AG09319 (cell line): ENCODE data around the gene LAMA2.

Experiments
- DNase-seq: peaks from one replicate; pipeline ENCODE4 v3.0.0-alpha.2; 2010; ENCODE audit warnings: low read depth; ENCODE audit errors: extremely low read depth
- TF ChIP-seq, protein P1 (sequence below): IDR thresholded peaks from 2 replicates; pipeline ENCODE4 v1.5.1; 2011; ENCODE audit warnings: low read depth, mild to moderate bottlenecking, inconsistent platforms, low read length, moderate library complexity

LAMA2 gene

DNA sequence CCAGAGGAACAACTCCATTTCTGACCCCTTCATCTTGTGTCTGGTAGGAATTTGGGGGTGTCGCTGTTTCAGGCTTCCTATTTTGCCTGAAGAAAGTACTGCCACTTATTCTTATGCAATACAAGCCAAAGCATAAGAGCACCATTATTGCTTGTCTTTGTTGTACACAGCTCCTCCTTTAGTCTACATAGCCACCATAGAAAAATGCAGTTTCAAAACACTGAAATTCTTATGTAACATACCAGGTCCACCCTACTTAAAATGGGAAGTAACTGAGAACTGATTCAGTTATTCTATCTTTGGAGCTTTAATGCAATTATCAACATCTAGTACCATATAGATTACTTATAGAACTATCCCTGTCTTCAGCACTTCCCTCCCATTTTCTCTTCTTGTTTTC lies 571.5 kb downstream of the LAMA2 start:
- DNase-seq = no peak
- TF ChIP-seq, protein P1, sequence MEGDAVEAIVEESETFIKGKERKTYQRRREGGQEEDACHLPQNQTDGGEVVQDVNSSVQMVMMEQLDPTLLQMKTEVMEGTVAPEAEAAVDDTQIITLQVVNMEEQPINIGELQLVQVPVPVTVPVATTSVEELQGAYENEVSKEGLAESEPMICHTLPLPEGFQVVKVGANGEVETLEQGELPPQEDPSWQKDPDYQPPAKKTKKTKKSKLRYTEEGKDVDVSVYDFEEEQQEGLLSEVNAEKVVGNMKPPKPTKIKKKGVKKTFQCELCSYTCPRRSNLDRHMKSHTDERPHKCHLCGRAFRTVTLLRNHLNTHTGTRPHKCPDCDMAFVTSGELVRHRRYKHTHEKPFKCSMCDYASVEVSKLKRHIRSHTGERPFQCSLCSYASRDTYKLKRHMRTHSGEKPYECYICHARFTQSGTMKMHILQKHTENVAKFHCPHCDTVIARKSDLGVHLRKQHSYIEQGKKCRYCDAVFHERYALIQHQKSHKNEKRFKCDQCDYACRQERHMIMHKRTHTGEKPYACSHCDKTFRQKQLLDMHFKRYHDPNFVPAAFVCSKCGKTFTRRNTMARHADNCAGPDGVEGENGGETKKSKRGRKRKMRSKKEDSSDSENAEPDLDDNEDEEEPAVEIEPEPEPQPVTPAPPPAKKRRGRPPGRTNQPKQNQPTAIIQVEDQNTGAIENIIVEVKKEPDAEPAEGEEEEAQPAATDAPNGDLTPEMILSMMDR = no peak

DNA sequence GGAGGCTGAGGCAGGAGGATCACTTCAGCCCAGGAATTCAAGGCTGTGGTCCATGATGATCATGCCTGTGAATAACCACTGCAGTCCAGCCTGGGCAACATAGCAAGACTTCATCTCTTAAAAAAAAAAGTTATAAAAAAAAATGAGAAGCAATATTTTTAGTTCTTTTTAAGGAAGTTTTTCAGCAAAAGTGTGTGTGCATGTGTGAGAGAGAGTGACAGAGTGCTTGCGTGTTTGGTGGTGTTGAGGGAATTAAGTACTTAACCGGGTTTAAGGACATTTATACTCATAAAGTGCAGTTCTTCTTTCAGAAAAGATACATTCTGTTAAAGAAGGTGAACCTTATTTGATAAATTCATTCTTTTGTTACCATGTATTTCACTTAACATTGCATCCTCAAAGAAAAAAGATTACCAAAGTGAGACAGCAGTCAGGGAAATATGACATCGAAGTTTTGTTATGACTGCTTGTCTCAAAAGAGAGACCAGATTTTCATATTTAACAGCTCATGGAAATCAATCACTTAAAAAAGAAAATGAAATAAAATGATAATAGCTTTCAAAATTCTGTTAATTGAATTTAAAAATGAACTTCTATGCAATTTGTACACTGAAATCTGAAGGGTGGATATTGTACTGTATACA lies 572.3 kb downstream of the LAMA2 start:
- no peak for DNase-seq
- TF ChIP-seq, protein P1 = no peak

DNA sequence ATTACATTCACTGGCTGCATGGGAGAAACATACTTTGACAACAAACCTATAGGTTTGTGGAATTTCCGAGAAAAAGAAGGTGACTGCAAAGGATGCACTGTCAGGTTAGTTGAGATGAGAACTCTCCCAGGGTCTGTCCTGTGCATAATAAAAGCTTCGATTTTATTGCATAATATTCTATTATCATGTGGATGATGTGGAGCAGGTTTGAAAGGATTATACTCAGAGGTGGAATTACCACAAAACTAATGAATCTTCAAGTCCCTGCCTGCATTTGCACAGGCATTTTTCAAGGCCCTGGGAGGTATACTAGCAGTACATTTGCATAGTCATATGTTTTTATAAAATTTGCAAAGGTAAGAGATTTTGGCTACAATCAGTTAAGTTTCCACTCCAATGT lies 577.3 kb downstream of the LAMA2 start:
- TF ChIP-seq, protein P1 = no peak
- no peak for DNase-seq

DNA sequence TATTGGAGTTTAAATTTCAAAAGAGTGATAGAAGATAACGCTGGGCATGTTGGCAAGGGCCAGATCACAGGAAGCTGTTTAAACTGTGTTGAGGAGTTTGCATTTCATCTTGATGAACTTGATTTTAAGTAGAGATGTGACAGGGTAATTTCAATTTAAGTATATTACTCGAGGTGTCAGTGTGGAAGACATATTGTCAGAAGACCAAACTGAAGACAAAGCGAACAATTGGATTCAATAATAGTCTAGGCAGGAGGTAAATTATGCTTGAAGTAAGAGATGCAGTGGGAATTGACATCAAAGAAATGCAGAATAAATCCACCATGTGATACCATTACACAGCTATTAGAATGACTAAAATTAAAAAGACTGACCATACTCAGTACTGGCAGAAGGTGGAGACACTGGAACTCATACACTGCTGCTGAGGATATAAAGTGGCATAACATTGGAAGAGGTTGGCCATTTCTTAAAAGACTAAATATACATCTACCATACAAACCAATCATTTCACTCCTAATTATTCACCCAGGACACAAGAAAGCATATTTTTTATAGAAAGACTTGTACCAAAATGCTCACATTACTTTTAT lies 586.2 kb downstream of the LAMA2 start:
- no peak for DNase-seq
- TF ChIP-seq, protein P1 = no peak

DNA sequence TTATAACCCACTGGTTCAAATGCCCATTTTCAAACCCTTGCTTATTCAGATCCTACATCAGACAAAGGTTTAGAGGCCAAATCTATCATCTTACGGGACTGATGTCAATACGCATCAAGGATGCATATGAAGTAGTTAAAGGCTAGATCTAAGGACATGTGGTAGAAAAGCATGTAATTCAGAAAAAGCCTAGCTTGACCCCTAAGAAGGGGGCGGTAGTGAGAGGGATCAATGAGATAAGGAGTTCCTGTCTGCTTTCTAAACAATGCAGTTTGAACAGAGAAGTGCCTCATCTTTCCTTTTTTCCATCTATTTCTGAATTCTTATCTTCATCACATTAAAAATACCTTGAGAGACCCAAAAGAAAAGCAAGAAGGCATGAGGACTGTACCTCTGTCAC lies 589.3 kb downstream of the LAMA2 start:
- DNase-seq = no peak

DNA sequence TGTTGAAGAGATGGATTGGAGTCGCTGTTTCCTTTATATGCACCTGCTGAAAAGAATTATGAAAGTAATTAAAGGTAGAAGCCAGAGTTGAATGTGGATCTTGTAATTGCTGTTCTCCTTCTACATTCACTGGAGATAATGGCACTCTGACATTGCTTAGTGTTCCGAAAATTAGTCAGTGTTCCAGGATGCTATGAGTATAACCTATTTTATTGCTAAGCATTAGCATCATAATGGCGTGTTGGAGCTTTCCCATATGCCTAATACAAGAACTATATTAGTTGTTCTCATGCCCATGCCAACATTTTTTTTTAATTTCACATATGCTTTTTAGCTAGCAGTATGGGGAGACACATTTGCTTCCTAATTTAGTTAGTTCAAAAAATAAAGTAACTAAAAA lies 590.6 kb downstream of the LAMA2 start:
- DNase-seq = no peak

More for the DNA sequence above, 589.3 kb downstream of the LAMA2 start:
- TF ChIP-seq, protein P1 = no peak

DNA sequence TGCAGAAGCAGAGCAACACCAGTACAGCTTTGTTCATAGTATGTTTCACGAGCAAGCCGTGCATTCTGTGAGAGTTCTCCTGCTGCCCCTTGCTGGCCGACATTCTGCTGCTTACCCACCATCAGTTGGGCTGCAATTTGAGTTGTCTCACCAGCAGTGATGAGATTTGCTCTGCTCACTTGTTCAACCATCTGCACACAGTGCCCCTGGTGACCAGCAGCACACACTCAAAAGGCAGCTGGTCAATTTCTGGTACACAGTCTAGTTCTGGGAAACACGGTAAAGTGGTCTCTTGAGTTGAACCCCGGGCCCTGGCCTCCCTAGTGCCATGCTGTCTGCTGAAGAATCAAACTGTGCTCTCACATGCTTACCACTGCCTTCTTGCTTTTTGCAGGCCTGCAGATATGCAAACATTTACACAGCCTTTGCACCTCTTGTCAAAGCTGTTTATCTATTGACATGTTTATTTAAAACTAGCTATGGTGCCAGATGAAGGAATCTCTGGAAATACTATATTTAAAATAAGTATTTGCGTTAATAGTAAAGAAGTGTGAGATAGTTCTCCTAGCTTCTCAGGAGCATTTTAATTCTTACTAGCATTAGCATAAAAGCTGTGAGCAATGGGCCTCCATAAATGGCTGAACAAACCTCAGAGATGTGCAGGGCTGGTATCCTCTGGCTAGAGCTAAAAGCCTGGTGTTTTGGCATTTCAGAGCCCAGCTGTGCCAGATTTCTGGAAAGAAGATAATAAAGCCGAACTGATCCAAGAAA lies 592.7 kb downstream of the LAMA2 start:
- no peak for DNase-seq

More for the DNA sequence above, 590.6 kb downstream of the LAMA2 start:
- TF ChIP-seq, protein P1 = no peak

More for the DNA sequence above, 592.7 kb downstream of the LAMA2 start:
- TF ChIP-seq, protein P1 = no peak
